Vagina (tissue), 2 donors: ENCODE measurements around the gene PIEZO1. TPM values are rescaled to one million over a fixed set of nuclear protein-coding genes. Genes with fewer than 3 reads are reported as not detected.
"Not testable (repeated sequence)": the region's sequence is repeated elsewhere in the genome, so short reads cannot be mapped to it uniquely, and the experiment has no call there.

Experiments
- DNase-seq, 2 donors: peaks; one replicate each; pipeline ENCODE4 v3.0.0-alpha.2; 2017; ENCODE audit errors: extremely low spot score in 2 of 2
- H3K27ac ChIP-seq: fragments of 200-600 bp; sonication (generic); one replicate; pipeline ENCODE4 v1.5.1; 2019
- H3K27me3 ChIP-seq: fragments of 200-600 bp; sonication (generic); one replicate; pipeline ENCODE4 v1.5.1; 2019
- H3K36me3 ChIP-seq, 2 donors: fragments of 200-600 bp; sonication (generic); one replicate each; pipeline ENCODE4 v1.5.1; 2017 to 2019
- H3K4me1 ChIP-seq: fragments of 200-600 bp; sonication (generic); one replicate; pipeline ENCODE4 v1.5.1; 2019
- H3K4me3 ChIP-seq, 2 donors: fragments of 200-600 bp; sonication (generic); 1 replicate in 1 of 2; 2 replicates in 1 of 2; pipeline ENCODE4 v1.5.1; 2016 to 2019
- H3K9me3 ChIP-seq: fragments of 200-600 bp; sonication (generic); one replicate; pipeline ENCODE4 v1.5.1; 2019
- CTCF ChIP-seq, 3 experiments: fragments of 450-650 bp in 2 of 3; fragments of 200-600 bp in 1 of 3; sonication (generic) in 1 of 3; IDR thresholded peaks; one replicate each; pipeline ENCODE4 v1.5.1; 2017 to 2019; ENCODE audit warnings: antibody characterized with exemption in 3 of 3, mild to moderate bottlenecking in 2 of 3, moderate library complexity in 2 of 3
- POLR2A ChIP-seq, 2 donors: fragments of 450-650 bp; IDR thresholded peaks; one replicate each; pipeline ENCODE4 v1.6.1; 2017; ENCODE audit warnings: antibody characterized with exemption in 2 of 2, mild to moderate bottlenecking in 2 of 2, moderate library complexity in 2 of 2
- POLR2AphosphoS5 ChIP-seq, 2 donors: sonication (generic); formaldehyde crosslinking; IDR thresholded peaks; one replicate each; pipeline ENCODE4 v1.9.0; 2017; ENCODE audit warnings: antibody characterized with exemption in 2 of 2, mild to moderate bottlenecking in 2 of 2, low read depth in 1 of 2; ENCODE audit not compliant: insufficient read depth in 1 of 2
- intact Hi-C: fragments of 100-400 bp; cut with DNase I; formaldehyde crosslinking; loops from one replicate; pipeline ENCODE4 v1.15.1; 2023
- total RNA-seq: library from RNA; depleted of rRNA; stranded (reverse); fragments of >200 nt; gene quantifications from one replicate; pipeline ENCODE4 v1.2.3, GENCODE V29; 2016

PIEZO1 gene
- total RNA-seq, 1 donor from 2014 or later: 184 TPM

GRCh38 chr16:88672776-88673175 lies 112.2 kb downstream of the PIEZO1 start:
- H3K9me3 ChIP-seq: no peaks in the 10 kb centered on the region
- H3K27ac ChIP-seq: no peak overlapping the region
- no peaks in the 10 kb centered on the region for H3K4me1 ChIP-seq
- intact Hi-C loops: no loop called here
- no peaks in the 10 kb centered on the region for H3K27me3 ChIP-seq
- TF ChIP-seq CTCF (IDR thresholded peaks at IDR 0.05): no peak
- no peak for TF ChIP-seq POLR2A (IDR thresholded peaks at IDR 0.05)
- TF ChIP-seq POLR2AphosphoS5 (IDR thresholded peaks at IDR 0.05; ENCODE audit: insufficient read depth in 1 of 2, low read depth in 1 of 2): no peak
- H3K4me3 ChIP-seq: no peak overlapping the region
- no peak for DNase-seq
- H3K36me3 ChIP-seq: no peaks in the 10 kb centered on the region

- TF ChIP-seq POLR2A (IDR thresholded peaks at IDR 0.05): no peak
- TF ChIP-seq CTCF (IDR thresholded peaks at IDR 0.05): no peak
- TF ChIP-seq POLR2AphosphoS5 (IDR thresholded peaks at IDR 0.05; ENCODE audit: insufficient read depth in 1 of 2, low read depth in 1 of 2): no peak
- Histone ChIP-seq H3K36me3 (no peaks in the 10 kb centered on the region), H3K4me3 (no peak overlapping the region), H3K27ac (no peak overlapping the region), H3K9me3 (no peaks in the 10 kb centered on the region), H3K27me3 (no peaks in the 10 kb centered on the region), H3K4me1 (no peaks in the 10 kb centered on the region)
- intact Hi-C loops: no loop called here
- no peak for DNase-seq
These were observed 113.2 kb downstream of the PIEZO1 start for GRCh38 chr16:88671806-88672205.

- no peak overlapping the region for H3K4me3 ChIP-seq
- no peaks in the 10 kb centered on the region for H3K27me3 ChIP-seq
- H3K27ac ChIP-seq: no peak overlapping the region
- H3K9me3 ChIP-seq: no peaks in the 10 kb centered on the region
- TF ChIP-seq POLR2AphosphoS5 (IDR thresholded peaks at IDR 0.05; ENCODE audit: insufficient read depth in 1 of 2, low read depth in 1 of 2) (no peak), CTCF (IDR thresholded peaks at IDR 0.05) (no peak), POLR2A (IDR thresholded peaks at IDR 0.05) (no peak)
- intact Hi-C loops: no loop called here
- DNase-seq: no peak
- no peaks in the 10 kb centered on the region for H3K4me1 ChIP-seq
- no peaks in the 10 kb centered on the region for H3K36me3 ChIP-seq
These were observed 115.0 kb downstream of the PIEZO1 start for GRCh38 chr16:88669980-88670379.

GRCh38 chr16:88669493-88669892 lies 115.5 kb downstream of the PIEZO1 start:
- H3K4me3 ChIP-seq, H3K4me1 ChIP-seq, intact Hi-C loops, DNase-seq, H3K36me3 ChIP-seq, H3K27ac ChIP-seq, H3K27me3 ChIP-seq, H3K9me3 ChIP-seq: not testable (repeated sequence)

GRCh38 chr16:88667461-88667860 lies 117.6 kb downstream of the PIEZO1 start:
- intact Hi-C loops: no loop called here
- no peak for DNase-seq
- no peak for TF ChIP-seq POLR2A (IDR thresholded peaks at IDR 0.05)
- TF ChIP-seq POLR2AphosphoS5 (IDR thresholded peaks at IDR 0.05; ENCODE audit: insufficient read depth in 1 of 2, low read depth in 1 of 2): no peak
- no peak for TF ChIP-seq CTCF (IDR thresholded peaks at IDR 0.05)
- no peak overlapping the region for H3K4me3 ChIP-seq
- H3K36me3 ChIP-seq: no peaks in the 10 kb centered on the region
- no peaks in the 10 kb centered on the region for H3K9me3 ChIP-seq
- H3K4me1 ChIP-seq: peaks cover 2% of the 10 kb centered on the region
- no peaks in the 10 kb centered on the region for H3K27me3 ChIP-seq
- H3K27ac ChIP-seq: no peak overlapping the region

GRCh38 chr16:88665570-88665969 lies 119.5 kb downstream of the PIEZO1 start:
- no peak for TF ChIP-seq POLR2A (IDR thresholded peaks at IDR 0.05)
- no peak for TF ChIP-seq POLR2AphosphoS5 (IDR thresholded peaks at IDR 0.05; ENCODE audit: insufficient read depth in 1 of 2, low read depth in 1 of 2)
- no peak for TF ChIP-seq CTCF (IDR thresholded peaks at IDR 0.05)
- intact Hi-C loops: no loop called here
- H3K27me3 ChIP-seq: no peaks in the 10 kb centered on the region
- no peak overlapping the region for H3K27ac ChIP-seq
- H3K9me3 ChIP-seq: no peaks in the 10 kb centered on the region
- H3K4me3 ChIP-seq: no peak overlapping the region
- H3K36me3 ChIP-seq: no peaks in the 10 kb centered on the region
- no peak for DNase-seq
- peaks cover 9% of the 10 kb centered on the region for H3K4me1 ChIP-seq
